Activated gamma-delta T cell treated with Interleukin-2 at 50 U/mL for 16 hours (primary cell): ENCODE data around the gene SEC63.
A peak's percentile ranks its signal among the peaks of the same experiment; 100 is the strongest.
"Not testable (repeated sequence)": the region's sequence is repeated elsewhere in the genome, so short reads cannot be mapped to it uniquely, and the experiment has no call there.

Source experiments
- DNase-seq: peaks from one replicate; pipeline ENCODE4 v3.0.0-alpha.2; 2020

SEC63 gene

GRCh38 chr6:107957909-107958688 lies at the start of gene SEC63:
TSS of gene SEC63 (minus strand) at chr6:107958208. CDS start at chr6:107958009, 199 bp downstream.
- peak; percentile 96 for DNase-seq

- DNase-seq = no peak
Observed at GRCh38 chr6:108005961-108006360, 48.0 kb upstream of the SEC63 start.

GRCh38 chr6:108004861-108005260 lies 46.9 kb upstream of the SEC63 start:
- no peak for DNase-seq

GRCh38 chr6:108002365-108003221 lies 44.6 kb upstream of the SEC63 start:
- DNase-seq = no peak

- DNase-seq = no peak
Observed at GRCh38 chr6:108001696-108002231, 43.8 kb upstream of the SEC63 start.

GRCh38 chr6:108000259-108000658 lies 42.3 kb upstream of the SEC63 start:
- not testable (repeated sequence) for DNase-seq

- no peak for DNase-seq
Observed at GRCh38 chr6:107999341-107999740, 41.3 kb upstream of the SEC63 start.

- no peak for DNase-seq
Observed at GRCh38 chr6:107991772-107992550, 34.0 kb upstream of the SEC63 start.

- no peak for DNase-seq
Observed at GRCh38 chr6:107991061-107991460, 33.1 kb upstream of the SEC63 start.

GRCh38 chr6:107990587-107990986 lies 32.6 kb upstream of the SEC63 start:
- DNase-seq = not testable (repeated sequence)

GRCh38 chr6:107989166-107990094 lies 31.4 kb upstream of the SEC63 start:
- DNase-seq = no peak

- DNase-seq = no peak
Observed at GRCh38 chr6:107988570-107988969, 30.6 kb upstream of the SEC63 start.

- no peak for DNase-seq
Observed at GRCh38 chr6:107987805-107988204, 29.8 kb upstream of the SEC63 start.

GRCh38 chr6:107985701-107986100 lies 27.7 kb upstream of the SEC63 start:
- DNase-seq = no peak

GRCh38 chr6:107983811-107984210 lies 25.8 kb upstream of the SEC63 start:
- DNase-seq = no peak

- no peak for DNase-seq
Observed at GRCh38 chr6:107982486-107982885, 24.5 kb upstream of the SEC63 start.

GRCh38 chr6:107981695-107982094 lies 23.7 kb upstream of the SEC63 start:
- no peak for DNase-seq

- DNase-seq = no peak
Observed at GRCh38 chr6:107977283-107977682, 19.3 kb upstream of the SEC63 start.

GRCh38 chr6:107976155-107976783 lies 18.3 kb upstream of the SEC63 start:
- DNase-seq = no peak

GRCh38 chr6:107973594-107973993 lies 15.6 kb upstream of the SEC63 start:
- DNase-seq = no peak

GRCh38 chr6:107972413-107973096 lies 14.5 kb upstream of the SEC63 start:
- DNase-seq = no peak
